HAP-1 (cell line): ENCODE measurements around the gene TIE1.

Experiments
- DNase-seq, 2 experiments: peaks; one replicate each; pipeline ENCODE4 v3.0.0-alpha.2; 2016 to 2020; ENCODE audit warnings: low spot score in 2 of 2
- H3K27me3 ChIP-seq: fragments of 250-450 bp; sonication (Bioruptor Pico); 2 replicates; pipeline ENCODE4 v1.5.1; 2020; ENCODE audit warnings: low read depth, mild to moderate bottlenecking, moderate library complexity
- H3K36me3 ChIP-seq: fragments of 250-450 bp; sonication (Bioruptor Pico); replicated peaks from 2 replicates; pipeline ENCODE4 v1.5.1; 2020; ENCODE audit warnings: mild to moderate bottlenecking
- H3K4me1 ChIP-seq: fragments of 250-450 bp; sonication (Bioruptor Pico); 2 replicates; pipeline ENCODE4 v1.5.1; 2020; ENCODE audit warnings: mild to moderate bottlenecking
- H3K4me3 ChIP-seq: fragments of 250-450 bp; sonication (Bioruptor Pico); 2 replicates; pipeline ENCODE4 v1.5.1; 2020; ENCODE audit warnings: mild to moderate bottlenecking, moderate library complexity
- H3K9me3 ChIP-seq: fragments of 250-450 bp; sonication (Bioruptor Pico); 2 replicates; pipeline ENCODE4 v1.5.1; 2020; ENCODE audit warnings: mild to moderate bottlenecking, moderate library complexity
- in situ Hi-C: fragments of 300-500 bp; cut with MboI; formaldehyde crosslinking; loops from 3 replicates; pipeline ENCODE4 v1.14.3; 2020; ENCODE audit warnings: low sequenced_read_pairs, inconsistent platforms, mixed read lengths

TIE1 gene

DNA sequence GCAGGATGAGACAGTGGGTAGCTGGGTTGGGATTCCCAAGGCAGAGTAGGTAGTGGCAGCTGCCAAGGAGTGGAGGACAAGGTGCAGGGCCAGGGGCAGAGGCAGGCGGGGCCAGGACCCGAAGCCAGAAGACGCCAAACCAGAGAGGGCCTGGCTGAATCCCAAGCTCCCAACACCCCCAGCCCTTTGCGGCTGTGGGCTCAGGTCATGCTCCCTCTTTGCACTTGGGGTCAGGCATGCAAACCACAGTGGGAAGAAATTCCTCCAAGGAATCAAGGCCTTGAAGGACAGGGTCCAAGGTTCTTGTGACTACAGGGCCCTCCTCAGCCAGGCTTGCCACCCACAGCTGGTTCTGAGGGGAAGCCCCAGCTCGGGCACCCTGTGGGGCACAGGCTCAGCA is 21.6 kb upstream of the TIE1 start:
- no peaks in the 10 kb centered on the region for H3K27me3 ChIP-seq
- no peak for DNase-seq
- in situ Hi-C loops, result no loop called here
- no peak overlapping the region for H3K4me3 ChIP-seq
- no peaks in the 10 kb centered on the region for H3K9me3 ChIP-seq
- H3K4me1 ChIP-seq, result no peaks in the 10 kb centered on the region
- no peaks in the 10 kb centered on the region for H3K36me3 ChIP-seq

- Histone ChIP-seq H3K27me3 (no peaks in the 10 kb centered on the region), H3K36me3 (no peaks in the 10 kb centered on the region), H3K9me3 (no peaks in the 10 kb centered on the region), H3K4me3 (no peak overlapping the region), H3K4me1 (no peaks in the 10 kb centered on the region)
- in situ Hi-C loops, result no loop called here
- DNase-seq, result no peak
Observed at GRCh38 chr1:43279666-43280065, 21.1 kb upstream of the TIE1 start.

DNA sequence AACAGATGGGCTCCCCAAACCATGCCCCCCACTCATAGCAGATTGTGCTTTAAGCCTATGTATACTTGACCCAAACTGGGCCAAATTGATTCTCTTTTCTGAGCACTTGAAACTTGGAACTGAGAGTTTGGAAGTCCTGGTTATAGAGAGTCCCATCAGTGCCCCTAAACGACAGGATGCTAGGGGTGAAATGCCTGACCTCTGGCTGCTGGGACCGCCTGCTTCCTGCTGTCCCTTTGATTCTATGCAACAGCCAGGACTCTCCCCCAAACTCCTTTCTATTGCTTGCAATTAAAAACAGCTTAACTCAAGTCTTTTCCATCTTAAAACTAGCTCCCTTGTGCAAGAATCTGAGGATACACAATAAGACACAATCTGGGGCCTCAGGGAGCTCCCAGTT is 20.1 kb upstream of the TIE1 start:
- no peaks in the 10 kb centered on the region for H3K9me3 ChIP-seq
- no peaks in the 10 kb centered on the region for H3K4me1 ChIP-seq
- in situ Hi-C loops, result no loop called here
- no peak for DNase-seq
- H3K27me3 ChIP-seq, result no peaks in the 10 kb centered on the region
- no peaks in the 10 kb centered on the region for H3K36me3 ChIP-seq
- no peak overlapping the region for H3K4me3 ChIP-seq

- Histone ChIP-seq H3K4me1 (no peaks in the 10 kb centered on the region), H3K27me3 (peaks cover 5% of the 10 kb centered on the region; the same call in 1 of the 2 replicates), H3K9me3 (no peaks in the 10 kb centered on the region), H3K36me3 (no peaks in the 10 kb centered on the region), H3K4me3 (no peak overlapping the region)
- in situ Hi-C loops, result no loop called here
- DNase-seq, result no peak
Observed at GRCh38 chr1:43282220-43283195, 18.3 kb upstream of the TIE1 start.

DNA sequence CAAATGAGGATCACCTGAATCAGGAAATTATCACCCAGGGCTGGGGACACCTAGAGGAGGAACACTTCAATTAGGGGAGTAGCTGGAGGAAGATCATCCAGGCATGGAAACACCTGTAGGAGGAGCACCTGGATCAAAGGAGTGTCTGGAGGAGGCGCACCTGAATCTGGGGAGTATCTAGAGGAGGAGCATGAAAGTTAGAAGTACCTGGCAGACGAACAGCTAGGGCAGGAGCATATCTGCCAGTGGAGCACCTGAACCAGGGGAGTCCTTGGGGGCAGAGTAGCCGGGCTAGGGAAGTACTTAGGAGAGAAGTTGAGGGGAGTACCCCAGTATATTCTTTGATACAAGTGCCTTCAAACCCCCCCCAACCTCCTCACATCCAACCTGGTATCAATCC is 16.7 kb upstream of the TIE1 start:
- H3K9me3 ChIP-seq, result no peaks in the 10 kb centered on the region
- in situ Hi-C loops, result no loop called here

DNA sequence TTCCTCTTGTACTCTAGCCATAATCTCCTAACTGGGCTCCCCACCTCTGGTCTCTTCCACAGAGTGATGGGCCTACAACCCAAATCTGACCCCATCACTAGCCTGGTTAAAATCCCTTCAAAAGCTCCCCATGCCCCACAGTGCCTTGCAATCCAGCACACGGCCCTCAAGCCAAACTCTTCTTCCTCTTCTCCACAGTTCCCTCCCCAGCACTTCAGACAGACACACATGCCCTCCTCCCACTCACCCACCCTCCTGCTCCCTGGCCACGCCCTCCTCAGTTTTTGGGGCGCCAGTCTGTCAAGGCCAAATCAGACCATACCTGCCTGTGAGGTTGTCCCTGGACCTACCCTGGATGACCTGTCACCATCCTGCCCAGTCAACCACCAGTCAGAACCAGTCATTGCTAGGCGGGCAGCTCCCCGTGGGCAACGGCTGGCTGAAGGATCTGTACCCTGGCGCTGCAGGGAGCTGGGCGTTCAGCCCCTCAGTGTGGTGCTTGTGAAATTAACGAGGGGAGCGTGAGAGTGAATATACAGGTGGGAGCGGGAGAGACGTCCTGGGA is 16.2 kb upstream of the TIE1 start:
- no peak overlapping the region for H3K4me3 ChIP-seq
- DNase-seq, result no peak
- peaks cover 16% of the 10 kb centered on the region for H3K27me3 ChIP-seq
- no peaks in the 10 kb centered on the region for H3K4me1 ChIP-seq
- in situ Hi-C loops, result no loop called here
- no peaks in the 10 kb centered on the region for H3K36me3 ChIP-seq
- no peaks in the 10 kb centered on the region for H3K9me3 ChIP-seq

More for the DNA sequence above, 16.7 kb upstream of the TIE1 start:
- DNase-seq, result no peak
- H3K4me1 ChIP-seq, result no peaks in the 10 kb centered on the region
- no peaks in the 10 kb centered on the region for H3K36me3 ChIP-seq
- no peak overlapping the region for H3K4me3 ChIP-seq
- H3K27me3 ChIP-seq, result peaks cover 16% of the 10 kb centered on the region

DNA sequence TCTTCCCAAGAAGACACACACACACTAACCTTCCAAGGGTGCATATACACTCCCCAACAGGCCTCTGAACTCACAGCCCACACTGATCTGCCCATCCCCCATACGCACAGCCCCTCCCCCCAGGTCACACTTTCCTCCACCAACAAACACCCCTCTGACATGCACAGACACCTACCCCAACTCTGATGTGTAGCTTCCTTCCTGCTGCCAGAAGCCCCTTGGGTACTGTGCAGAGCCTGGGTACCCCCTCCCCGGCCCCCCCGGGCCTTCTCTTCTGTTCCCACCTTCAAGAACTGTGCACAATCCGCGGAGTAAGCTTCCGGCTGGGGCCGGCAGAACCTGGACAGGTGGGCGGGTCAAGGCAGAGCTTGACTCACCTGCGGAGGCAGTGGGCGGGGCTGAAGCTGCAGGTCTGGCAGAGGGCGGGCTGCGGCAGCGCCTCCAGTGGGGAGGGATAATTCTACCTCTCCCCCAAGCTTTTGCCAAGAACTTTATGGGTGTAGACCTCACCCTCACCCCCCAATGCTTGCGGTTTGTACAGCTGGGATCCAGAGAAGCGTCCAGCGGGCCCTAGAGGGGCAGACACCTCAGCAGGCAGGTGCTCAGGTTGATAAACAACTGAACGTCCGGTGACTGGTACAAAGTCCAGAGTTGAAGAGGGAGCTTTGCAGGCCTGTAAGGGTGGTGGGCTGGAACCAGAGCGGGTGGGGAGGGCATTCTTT is 15.4 kb upstream of the TIE1 start, which contains the start of gene C1orf210:
Gene C1orf210 (minus strand): TSS at position 313 of the 722 bp plus-strand sequence. CDS start 2,311 bp downstream, outside the sequence.
- DNase-seq, result no peak

DNA sequence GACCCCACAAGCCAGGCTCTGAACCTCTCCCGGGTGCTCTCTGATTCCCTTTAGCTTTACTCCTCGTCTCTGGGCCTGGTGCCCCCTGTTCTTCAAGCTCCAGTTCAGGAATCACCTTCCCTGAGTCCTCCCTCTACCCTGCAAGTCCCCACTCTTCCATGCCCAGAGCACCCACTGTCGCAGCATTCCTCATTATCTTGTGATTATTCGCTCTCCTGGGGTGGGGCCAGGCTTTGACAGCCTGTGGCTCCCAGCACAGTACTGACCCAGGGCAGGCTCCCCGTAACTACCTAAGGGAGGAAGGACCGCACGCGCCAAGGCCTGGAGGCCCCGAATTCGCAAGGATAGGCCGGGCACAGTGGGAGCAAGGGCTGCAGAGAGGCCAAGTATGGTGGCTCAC is 14.7 kb upstream of the TIE1 start:
- in situ Hi-C loops, result no loop called here
- no peaks in the 10 kb centered on the region for H3K36me3 ChIP-seq
- H3K9me3 ChIP-seq, result no peaks in the 10 kb centered on the region
- DNase-seq, result no peak
- no peaks in the 10 kb centered on the region for H3K4me1 ChIP-seq
- H3K27me3 ChIP-seq, result peaks cover 16% of the 10 kb centered on the region
- no peak overlapping the region for H3K4me3 ChIP-seq

More for the DNA sequence above, 15.4 kb upstream of the TIE1 start, which contains the start of gene C1orf210:
- Histone ChIP-seq H3K4me1 (no peaks in the 10 kb centered on the region), H3K4me3 (no peak within 1 kb of the TSS), H3K36me3 (no peaks in the 10 kb centered on the region), H3K27me3 (peaks cover 16% of the 10 kb centered on the region), H3K9me3 (no peaks in the 10 kb centered on the region)
- in situ Hi-C loops, result no loop called here

- Histone ChIP-seq H3K4me1 (no peaks in the 10 kb centered on the region), H3K9me3 (no peaks in the 10 kb centered on the region), H3K36me3 (no peaks in the 10 kb centered on the region), H3K27me3 (peaks cover 16% of the 10 kb centered on the region), H3K4me3 (no peak overlapping the region)
- in situ Hi-C loops, result no loop called here
- no peak for DNase-seq
Observed at GRCh38 chr1:43286533-43286932, 14.2 kb upstream of the TIE1 start.

DNA sequence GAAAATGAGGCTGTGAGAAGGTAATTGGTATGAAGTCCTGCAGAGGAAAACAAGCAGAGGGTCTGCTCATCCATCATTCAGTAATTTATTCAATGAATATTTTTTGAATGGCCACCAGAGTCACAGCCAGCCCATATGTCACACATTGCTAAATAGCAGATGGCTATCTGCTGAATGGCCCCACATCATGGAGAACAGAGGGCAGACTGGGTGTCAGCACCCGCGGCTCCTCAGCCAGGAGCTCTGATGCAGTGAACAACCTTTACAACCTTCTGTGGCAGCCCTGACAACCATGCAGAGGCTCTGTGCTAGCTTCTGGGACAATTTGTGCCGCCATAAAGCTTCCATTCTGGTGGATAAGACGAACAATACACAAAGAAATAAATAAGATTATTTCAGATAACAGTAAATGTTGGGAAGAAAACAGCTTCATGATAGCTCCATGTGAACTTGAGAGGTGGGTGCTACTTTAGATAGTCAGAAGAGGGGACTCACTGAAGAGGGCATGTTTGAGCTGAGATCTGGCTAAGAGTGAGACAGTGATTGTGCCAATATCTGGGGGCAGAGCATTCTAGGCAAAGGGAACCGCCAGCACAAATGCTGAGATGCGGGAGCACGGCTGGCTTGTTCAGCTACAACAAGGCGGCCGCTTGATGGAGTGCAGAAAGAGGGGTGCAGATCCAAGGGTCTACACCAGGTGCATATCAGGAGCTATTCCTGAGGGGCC is 12.6 kb upstream of the TIE1 start:
- in situ Hi-C loops, result no loop called here
- H3K36me3 ChIP-seq, result no peaks in the 10 kb centered on the region
- H3K9me3 ChIP-seq, result no peaks in the 10 kb centered on the region
- no peaks in the 10 kb centered on the region for H3K4me1 ChIP-seq
- H3K27me3 ChIP-seq, result peaks cover 16% of the 10 kb centered on the region
- H3K4me3 ChIP-seq, result no peak overlapping the region
- no peak for DNase-seq

DNA sequence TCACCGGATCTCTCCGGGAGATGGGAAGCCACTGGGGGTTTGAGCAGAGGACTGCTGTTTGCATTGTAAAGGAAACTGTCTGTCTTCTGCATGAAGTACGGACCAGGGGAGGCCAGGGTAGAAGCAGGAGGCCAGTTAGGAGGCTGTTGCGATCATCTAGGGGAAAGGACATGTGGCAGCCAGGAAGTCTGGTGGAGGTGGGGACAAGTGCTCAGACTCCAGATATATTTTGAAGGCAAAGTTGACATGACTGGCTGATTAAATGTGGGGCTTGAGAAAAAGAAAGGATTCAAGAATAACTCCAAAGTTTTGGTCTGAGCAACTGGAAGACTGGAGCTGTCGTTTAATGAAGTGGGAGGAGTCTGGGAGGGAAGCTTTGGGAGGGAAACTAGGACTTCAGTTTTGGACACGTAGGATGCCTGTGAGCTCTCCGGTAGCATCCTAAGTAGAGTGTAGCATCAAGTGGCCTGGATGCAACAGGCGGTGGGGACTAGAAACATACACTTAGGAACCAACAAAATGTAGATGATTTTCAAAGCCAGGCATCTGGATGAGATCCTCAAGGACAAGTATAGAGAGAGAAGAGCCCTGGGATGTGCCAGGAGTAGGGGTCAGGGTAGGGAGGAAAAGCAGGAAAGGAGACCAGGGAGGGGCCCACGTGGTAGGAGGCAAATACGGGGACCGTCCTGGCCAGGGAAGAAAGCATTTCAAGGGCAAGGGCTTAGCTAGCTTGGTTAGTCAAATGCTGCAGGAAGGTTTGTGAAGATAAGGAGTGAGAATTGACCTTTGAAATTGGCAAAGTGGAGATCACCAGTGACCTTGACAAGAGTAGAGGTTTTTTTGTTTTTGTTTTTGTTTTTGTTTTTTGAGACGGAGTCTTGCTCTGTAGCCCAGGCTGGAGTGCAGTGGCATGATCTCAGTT is 11.7 kb upstream of the TIE1 start:
- peaks cover 16% of the 10 kb centered on the region for H3K27me3 ChIP-seq
- H3K4me1 ChIP-seq, result peaks cover under 1% of the 10 kb centered on the region
- in situ Hi-C loops, result no loop called here
- H3K4me3 ChIP-seq, result no peak overlapping the region
- no peaks in the 10 kb centered on the region for H3K9me3 ChIP-seq
- H3K36me3 ChIP-seq, result no peaks in the 10 kb centered on the region
- DNase-seq, result no peak

GRCh38 chr1:43292216-43292615 is 8.6 kb upstream of the TIE1 start:
- in situ Hi-C loops, result no loop called here

More at GRCh38 chr1:43292216-43292615, 8.6 kb upstream of the TIE1 start:
- H3K4me3 ChIP-seq, result no peak overlapping the region
- H3K9me3 ChIP-seq, result no peaks in the 10 kb centered on the region
- peaks cover 14% of the 10 kb centered on the region for H3K27me3 ChIP-seq
- DNase-seq, result no peak
- peaks cover 30% of the 10 kb centered on the region for H3K4me1 ChIP-seq
- no peaks in the 10 kb centered on the region for H3K36me3 ChIP-seq
